ENCODE measurements around the gene GTPBP10.

The GTPBP10 gene

GRCh38 chr7:90351987-90352386 lies 5.5 kb downstream of the GTPBP10 start:
- no peak for DNase-seq (ENCODE audit: low spot score)

GRCh38 chr7:90383422-90383821 lies 36.9 kb downstream of the GTPBP10 start:
- DNase-seq (ENCODE audit: low spot score), result no peak

- no peak for DNase-seq (ENCODE audit: low spot score)
Observed at GRCh38 chr7:90383861-90384260, 37.3 kb downstream of the GTPBP10 start.

GRCh38 chr7:90384433-90384832 lies 37.9 kb downstream of the GTPBP10 start:
- no peak for DNase-seq (ENCODE audit: low spot score)

- no peak for DNase-seq (ENCODE audit: low spot score)
Observed at GRCh38 chr7:90387470-90388240, 41.1 kb downstream of the GTPBP10 start.

GRCh38 chr7:90390926-90391325 lies 44.4 kb downstream of the GTPBP10 start:
- DNase-seq (ENCODE audit: low spot score), result no peak

- DNase-seq (ENCODE audit: low spot score), result no peak
Observed at GRCh38 chr7:90391488-90391887, 45.0 kb downstream of the GTPBP10 start.

- DNase-seq (ENCODE audit: low spot score), result no peak
Observed at GRCh38 chr7:90396420-90396819, 49.9 kb downstream of the GTPBP10 start.

GRCh38 chr7:90401989-90402388 lies 55.5 kb downstream of the GTPBP10 start:
- DNase-seq (ENCODE audit: low spot score), result no peak

GRCh38 chr7:90402785-90403173 lies 56.3 kb downstream of the GTPBP10 start:
- DNase-seq (ENCODE audit: low spot score), result no peak

- no peak for DNase-seq (ENCODE audit: low spot score)
Observed at GRCh38 chr7:90403174-90404113, 56.9 kb downstream of the GTPBP10 start, which contains the start of gene CLDN12. Gene CLDN12 (plus strand): TSS chr7:90403461. CDS start chr7:90412677, 9,216 bp downstream.

GRCh38 chr7:90404777-90405176 lies 58.3 kb downstream of the GTPBP10 start:
- DNase-seq (ENCODE audit: low spot score), result no peak

- DNase-seq (ENCODE audit: low spot score), result no peak
Observed at GRCh38 chr7:90407484-90407821, 60.9 kb downstream of the GTPBP10 start.

GRCh38 chr7:90408142-90408541 lies 61.6 kb downstream of the GTPBP10 start:
- no peak for DNase-seq (ENCODE audit: low spot score)

GRCh38 chr7:90409667-90410066 lies 63.2 kb downstream of the GTPBP10 start:
- no peak for DNase-seq (ENCODE audit: low spot score)

- DNase-seq (ENCODE audit: low spot score), result no peak
Observed at GRCh38 chr7:90411510-90411909, 65.0 kb downstream of the GTPBP10 start.

- peak; percentile 8 for DNase-seq (ENCODE audit: low spot score)
Observed at GRCh38 chr7:90412458-90413184, 66.1 kb downstream of the GTPBP10 start.

- DNase-seq (ENCODE audit: low spot score), result no peak
Observed at GRCh38 chr7:90413185-90413528, 66.6 kb downstream of the GTPBP10 start.

- no peak for DNase-seq (ENCODE audit: low spot score)
Observed at GRCh38 chr7:90421651-90422050, 75.1 kb downstream of the GTPBP10 start.

- DNase-seq (ENCODE audit: low spot score), result no peak
Observed at GRCh38 chr7:90424720-90425119, 78.2 kb downstream of the GTPBP10 start.

GRCh38 chr7:90425376-90425775 lies 78.9 kb downstream of the GTPBP10 start:
- DNase-seq (ENCODE audit: low spot score), result no peak

GRCh38 chr7:90430614-90431460 lies 84.3 kb downstream of the GTPBP10 start:
- DNase-seq (ENCODE audit: low spot score), result no peak

All from hematopoietic multipotent progenitor cell treated with erythropoietin and hydrocortisone succinate and interleukin-3 and kit ligand, for 17 days (in vitro differentiated cells).